ENCODE measurements around the gene BRD3.

DNA sequence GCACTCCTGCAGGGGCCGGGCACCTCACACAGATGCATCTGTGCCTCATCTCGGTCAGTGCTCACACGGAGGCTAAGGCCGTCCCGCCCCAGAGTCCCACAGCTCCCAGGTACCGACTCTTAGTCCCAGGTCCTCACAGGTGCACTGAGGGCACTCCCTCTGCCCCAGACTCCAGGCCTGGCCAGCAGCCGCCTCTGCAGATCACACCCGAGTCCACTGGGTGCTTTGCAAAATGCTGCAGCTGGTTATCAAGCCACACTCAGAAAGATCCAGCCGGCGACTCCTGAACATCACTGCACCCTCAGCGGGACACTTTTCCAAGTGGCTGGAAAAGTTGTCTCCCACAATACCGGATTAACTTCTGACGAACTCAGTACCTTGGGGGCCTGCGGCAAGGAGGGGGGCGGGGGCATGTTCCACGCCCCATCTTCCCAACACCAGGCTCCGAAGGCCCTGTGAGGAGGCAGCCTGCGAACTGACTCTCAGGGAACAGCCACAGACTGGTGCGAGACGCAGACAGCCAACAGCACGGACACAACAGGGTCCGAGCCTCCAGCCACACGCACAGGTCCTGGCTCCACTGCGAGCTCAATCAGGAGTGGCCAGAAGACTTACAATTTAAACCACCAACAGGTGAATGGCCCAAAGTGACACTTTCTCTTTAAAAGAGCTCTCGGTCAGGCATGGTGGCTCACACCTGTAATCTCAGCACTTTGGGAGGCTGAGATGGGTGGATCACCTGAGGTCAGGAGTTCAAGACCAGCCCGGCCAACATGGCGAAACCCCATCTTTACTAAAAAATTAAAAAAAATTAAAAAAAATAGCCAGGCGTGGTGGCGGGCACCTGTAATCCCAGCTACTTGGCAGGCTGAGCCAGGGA is 4.0 kb downstream of the BRD3 start:
- TF ChIP-seq, protein P1, sequence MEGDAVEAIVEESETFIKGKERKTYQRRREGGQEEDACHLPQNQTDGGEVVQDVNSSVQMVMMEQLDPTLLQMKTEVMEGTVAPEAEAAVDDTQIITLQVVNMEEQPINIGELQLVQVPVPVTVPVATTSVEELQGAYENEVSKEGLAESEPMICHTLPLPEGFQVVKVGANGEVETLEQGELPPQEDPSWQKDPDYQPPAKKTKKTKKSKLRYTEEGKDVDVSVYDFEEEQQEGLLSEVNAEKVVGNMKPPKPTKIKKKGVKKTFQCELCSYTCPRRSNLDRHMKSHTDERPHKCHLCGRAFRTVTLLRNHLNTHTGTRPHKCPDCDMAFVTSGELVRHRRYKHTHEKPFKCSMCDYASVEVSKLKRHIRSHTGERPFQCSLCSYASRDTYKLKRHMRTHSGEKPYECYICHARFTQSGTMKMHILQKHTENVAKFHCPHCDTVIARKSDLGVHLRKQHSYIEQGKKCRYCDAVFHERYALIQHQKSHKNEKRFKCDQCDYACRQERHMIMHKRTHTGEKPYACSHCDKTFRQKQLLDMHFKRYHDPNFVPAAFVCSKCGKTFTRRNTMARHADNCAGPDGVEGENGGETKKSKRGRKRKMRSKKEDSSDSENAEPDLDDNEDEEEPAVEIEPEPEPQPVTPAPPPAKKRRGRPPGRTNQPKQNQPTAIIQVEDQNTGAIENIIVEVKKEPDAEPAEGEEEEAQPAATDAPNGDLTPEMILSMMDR (IDR thresholded peaks at IDR 0.05) = no peak
- TF ChIP-seq FOXK1 (CRISPR knock-in tag; IDR thresholded peaks at IDR 0.05) (no peak), SP1 (CRISPR knock-in tag; conservative IDR thresholded peaks at IDR 0.05) (no peak), NR3C1 (CRISPR knock-in tag; conservative IDR thresholded peaks at IDR 0.05; ENCODE audit: low read depth) (no peak), TP53 (CRISPR knock-in tag; IDR thresholded peaks at IDR 0.05) (no peak), CREM (CRISPR knock-in tag; IDR thresholded peaks at IDR 0.05) (no peak)
- TF ChIP-seq, protein P2, sequence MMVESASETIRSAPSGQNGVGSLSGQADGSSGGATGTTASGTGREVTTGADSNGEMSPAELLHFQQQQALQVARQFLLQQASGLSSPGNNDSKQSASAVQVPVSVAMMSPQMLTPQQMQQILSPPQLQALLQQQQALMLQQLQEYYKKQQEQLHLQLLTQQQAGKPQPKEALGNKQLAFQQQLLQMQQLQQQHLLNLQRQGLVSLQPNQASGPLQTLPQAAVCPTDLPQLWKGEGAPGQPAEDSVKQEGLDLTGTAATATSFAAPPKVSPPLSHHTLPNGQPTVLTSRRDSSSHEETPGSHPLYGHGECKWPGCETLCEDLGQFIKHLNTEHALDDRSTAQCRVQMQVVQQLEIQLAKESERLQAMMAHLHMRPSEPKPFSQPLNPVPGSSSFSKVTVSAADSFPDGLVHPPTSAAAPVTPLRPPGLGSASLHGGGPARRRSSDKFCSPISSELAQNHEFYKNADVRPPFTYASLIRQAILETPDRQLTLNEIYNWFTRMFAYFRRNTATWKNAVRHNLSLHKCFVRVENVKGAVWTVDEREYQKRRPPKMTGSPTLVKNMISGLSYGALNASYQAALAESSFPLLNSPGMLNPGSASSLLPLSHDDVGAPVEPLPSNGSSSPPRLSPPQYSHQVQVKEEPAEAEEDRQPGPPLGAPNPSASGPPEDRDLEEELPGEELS (CRISPR knock-in tag; IDR thresholded peaks at IDR 0.05) = no peak
